ENCODE measurements around the gene RRP12. TPM values are rescaled to one million over a fixed set of nuclear protein-coding genes. Genes with fewer than 3 reads are reported as not detected.

The RRP12 gene
- total and polyA plus RNA-seq, 9 of the 15 experiments (the other 6 are each of a cell fraction or from before 2014, with no cell fraction given) = 4.6 to 68.2 (median 21.8) TPM

DNA sequence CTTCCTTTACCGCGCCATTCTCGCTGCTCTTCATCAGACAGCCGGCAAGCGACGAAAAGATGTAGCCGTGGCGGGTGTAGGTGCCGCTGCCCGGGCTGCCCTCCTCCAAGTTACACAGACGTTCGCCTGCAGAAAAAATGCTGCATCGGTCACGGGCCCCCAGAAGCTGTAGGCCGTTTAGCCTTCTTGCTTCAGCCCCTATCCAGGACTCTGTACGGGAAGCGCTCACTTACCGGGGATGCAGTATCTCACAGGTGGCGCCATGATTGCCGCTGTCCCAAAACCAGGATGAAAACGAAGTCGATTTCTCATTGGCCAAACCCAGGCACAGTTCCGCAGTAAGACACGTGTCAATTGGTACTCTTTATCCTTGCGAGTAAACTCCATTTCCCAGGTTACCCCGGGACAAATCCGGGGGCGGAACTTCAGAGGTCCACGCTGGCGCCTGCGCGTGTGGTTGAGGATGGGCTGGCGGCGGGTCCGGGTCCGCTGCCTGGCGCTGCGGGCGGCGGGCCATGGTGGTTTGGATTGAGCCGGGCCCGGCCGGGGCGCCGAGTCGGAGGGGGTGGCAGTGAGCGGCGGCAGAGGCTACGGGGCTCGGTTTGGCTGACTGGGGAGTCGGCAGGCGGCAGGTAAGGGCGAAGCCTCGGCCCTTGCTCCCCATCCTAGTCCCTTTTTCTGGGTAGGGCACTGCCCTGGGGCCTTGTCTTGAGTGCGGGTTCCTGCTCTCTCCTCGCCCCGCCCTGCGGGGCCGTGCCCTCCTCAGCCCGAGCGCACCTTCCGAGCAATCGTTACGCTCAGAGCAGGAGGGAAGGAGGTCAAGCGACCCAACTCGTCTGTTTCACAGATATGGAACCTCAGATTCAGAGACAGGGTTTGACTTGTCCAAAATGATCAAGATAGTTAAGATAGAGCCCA, 44.8 kb upstream of the RRP12 start, which contains the start of the genes EXOSC1 and ZDHHC16 (continued):
- TF ChIP-seq SIX5 (IDR thresholded peaks at IDR 0.05; ENCODE audit: borderline replicate concordance in 1 of 2, insufficient read depth in 1 of 2, low read depth in 1 of 2, low read length in 2 of 2) (peak; percentile 66 to 70), TSC22D4 (tag; IDR thresholded peaks at IDR 0.05) (no peak), MBD2 (IDR thresholded peaks at IDR 0.05; ENCODE audit: borderline replicate concordance, low read depth) (peak; percentile 97), PPARD (CRISPR knock-in tag; IDR thresholded peaks at IDR 0.05) (no peak), GTF2A2 (tag; IDR thresholded peaks at IDR 0.05) (no peak), NR2C2 (CRISPR knock-in tag; IDR thresholded peaks at IDR 0.05) (no peak), NR2C2 (tag; IDR thresholded peaks at IDR 0.05) (peak; percentile 73), MAX (CRISPR knock-in tag; IDR thresholded peaks at IDR 0.05) (peak; percentile 76), MEF2D (tag; conservative IDR thresholded peaks at IDR 0.05; ENCODE audit: low read depth) (no peak), MLLT1 (IDR thresholded peaks at IDR 0.05) (no peak), HNRNPL (IDR thresholded peaks at IDR 0.05; ENCODE audit: low read depth, low read length) (0 out of 2 replicates have a peak, but pooled peaks have one; percentile 55), RFX1 (IDR thresholded peaks at IDR 0.05) (no peak), STAG1 (CRISPR knock-in tag; IDR thresholded peaks at IDR 0.05; ENCODE audit: borderline replicate concordance) (no peak), CCAR2 (IDR thresholded peaks at IDR 0.05; ENCODE audit: low read depth, low read length) (no peak), MTA3 (IDR thresholded peaks at IDR 0.05; ENCODE audit: borderline replicate concordance) (0 out of 2 replicates have a peak, but pooled peaks have one; percentile 37), PKNOX1 (IDR thresholded peaks at IDR 0.05) (0 out of 2 replicates have a peak, but pooled peaks have one; percentile 20), CBFA2T3 (IDR thresholded peaks at IDR 0.05) (no peak), CHD1 (IDR thresholded peaks at IDR 0.05; ENCODE audit: low read length) (no peak), MIER1 (IDR thresholded peaks at IDR 0.05; ENCODE audit: low read depth) (no peak), JUND (IDR thresholded peaks at IDR 0.05; ENCODE audit: borderline replicate concordance, low read depth, low read length) (no peak), JUND (tag; IDR thresholded peaks at IDR 0.05; ENCODE audit: borderline replicate concordance, low read depth, low read length) (no peak)
- TF ChIP-seq, protein P1, sequence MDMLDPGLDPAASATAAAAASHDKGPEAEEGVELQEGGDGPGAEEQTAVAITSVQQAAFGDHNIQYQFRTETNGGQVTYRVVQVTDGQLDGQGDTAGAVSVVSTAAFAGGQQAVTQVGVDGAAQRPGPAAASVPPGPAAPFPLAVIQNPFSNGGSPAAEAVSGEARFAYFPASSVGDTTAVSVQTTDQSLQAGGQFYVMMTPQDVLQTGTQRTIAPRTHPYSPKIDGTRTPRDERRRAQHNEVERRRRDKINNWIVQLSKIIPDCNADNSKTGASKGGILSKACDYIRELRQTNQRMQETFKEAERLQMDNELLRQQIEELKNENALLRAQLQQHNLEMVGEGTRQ (CRISPR knock-in tag; IDR thresholded peaks at IDR 0.05) = peak; percentile 44; the same call in 1 of the 2 replicates
- TF ChIP-seq, protein P2, sequence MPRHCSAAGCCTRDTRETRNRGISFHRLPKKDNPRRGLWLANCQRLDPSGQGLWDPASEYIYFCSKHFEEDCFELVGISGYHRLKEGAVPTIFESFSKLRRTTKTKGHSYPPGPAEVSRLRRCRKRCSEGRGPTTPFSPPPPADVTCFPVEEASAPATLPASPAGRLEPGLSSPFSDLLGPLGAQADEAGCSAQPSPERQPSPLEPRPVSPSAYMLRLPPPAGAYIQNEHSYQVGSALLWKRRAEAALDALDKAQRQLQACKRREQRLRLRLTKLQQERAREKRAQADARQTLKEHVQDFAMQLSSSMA (CRISPR knock-in tag; IDR thresholded peaks at IDR 0.05) = no peak

Measured in K562 (cell line).